GM12878 (cell line): ENCODE measurements around the gene FBXO21. TPM values are rescaled to one million over a fixed set of nuclear protein-coding genes. Genes with fewer than 3 reads are reported as not detected.

ENCODE experiments used
- ATAC-seq: fragments of 200-7000 bp; cut with Tn5 transposase; 3 replicates; pipeline ENCODE4 v1.9.1; 2020; ENCODE audit warnings: mild to moderate bottlenecking, moderate library complexity
- BruUV-seq: library from RNA; stranded (reverse); fragments of 400-500 nt; replicated peaks from 2 replicates; lab custom pipeline; 2021; lab: Mats Ljungman, UMichigan
- CTCF ChIA-PET: fragments of 300-600 bp; sonication (Branson Sonifier 250); formaldehyde crosslinking; extraction: SDS; loops from one replicate; lab custom pipeline; 2021; ENCODE audit warnings: inconsistent platforms; lab: Yijun Ruan, JAX
- POLR2A ChIA-PET: fragments of 350-600 bp; formaldehyde crosslinking; extraction: SDS; loops from one replicate; lab custom pipeline; 2021; ENCODE audit warnings: inconsistent platforms; lab: Charles Lee
- RAD21 ChIA-PET: fragments of 300-600 bp; sonication (Branson Sonifier 250); formaldehyde crosslinking; loops from one replicate; lab custom pipeline; 2023; ENCODE audit warnings: antibody characterized with exemption; ENCODE audit not compliant: unreplicated experiment; lab: Charles Lee
- SMC1A ChIA-PET: fragments of 300-600 bp; sonication (Branson Sonifier 250); formaldehyde crosslinking; loops from one replicate; lab custom pipeline; 2023; ENCODE audit not compliant: unreplicated experiment, uncharacterized antibody; lab: Charles Lee
- DNase-seq: peaks from one replicate; pipeline ENCODE4 v3.0.0-alpha.2; 2011; ENCODE audit warnings: low read depth, low spot score
- FAIRE-seq: peaks from 3 replicates; lab custom pipeline; 2011; peaks lifted over from hg19 to GRCh38; lab: Jason Lieb, UNC
- H2AFZ ChIP-seq: 2 replicates; pipeline ENCODE4 v1.6.0; 2011; ENCODE audit warnings: low read depth, low read length, control low read depth; ENCODE audit not compliant: control insufficient read depth
- H3K27ac ChIP-seq: 2 replicates; pipeline ENCODE4 v1.5.1; 2011; ENCODE audit warnings: control low read depth; ENCODE audit not compliant: control insufficient read depth, insufficient read depth
- H3K27me3 ChIP-seq, 2 experiments: replicated peaks in 1 of 2; 2 replicates each; pipeline versions ENCODE4 v1.6.0 to v1.6.1; 2011; ENCODE audit warnings: low read length in 1 of 2; ENCODE audit not compliant: control insufficient read depth in 2 of 2, insufficient read depth in 2 of 2
- H3K36me3 ChIP-seq, 2 experiments: 2 replicates each; pipeline ENCODE4 v1.5.1; 2011; ENCODE audit warnings: low read length in 1 of 2; ENCODE audit not compliant: control insufficient read depth in 2 of 2, insufficient read depth in 2 of 2
- H3K4me1 ChIP-seq: 2 replicates; pipeline ENCODE4 v1.6.1; 2011; ENCODE audit warnings: mild to moderate bottlenecking, low read length, moderate library complexity, mixed read lengths; ENCODE audit not compliant: control insufficient read depth, insufficient read depth
- H3K4me2 ChIP-seq: 2 replicates; pipeline ENCODE4 v1.6.0; 2011; ENCODE audit warnings: control low read depth; ENCODE audit not compliant: control insufficient read depth, insufficient read depth
- H3K4me3 ChIP-seq: fragments of 200-600 bp; sonication (generic); 2 replicates; pipeline ENCODE4 v1.5.1; 2016
- H3K79me2 ChIP-seq: 2 replicates; pipeline ENCODE4 v1.6.0; 2011; ENCODE audit warnings: low read length; ENCODE audit not compliant: control insufficient read depth, insufficient read depth
- H3K9ac ChIP-seq: 2 replicates; pipeline ENCODE4 v1.8.0; 2011; ENCODE audit warnings: low read length, control low read depth, mixed read lengths; ENCODE audit not compliant: control insufficient read depth, insufficient read depth
- H3K9me3 ChIP-seq: replicated peaks from 3 replicates; pipeline ENCODE4 v1.5.1; 2011; ENCODE audit warnings: mild to moderate bottlenecking, low read length; ENCODE audit not compliant: control insufficient read depth, insufficient read depth
- H4K20me1 ChIP-seq: 2 replicates; pipeline ENCODE4 v1.6.0; 2011; ENCODE audit not compliant: control insufficient read depth, insufficient read depth
- ASH2L ChIP-seq: fragments of 300-600, 200-600 bp; sonication (generic); IDR thresholded peaks from 2 replicates; pipeline ENCODE4 v1.6.1; 2017; ENCODE audit warnings: low read depth, mild to moderate bottlenecking, borderline replicate concordance
- BCL3 ChIP-seq: IDR thresholded peaks from 2 replicates; pipeline ENCODE4 v1.6.1; 2011; ENCODE audit warnings: borderline replicate concordance, low read depth, mild to moderate bottlenecking, moderate library complexity, low read length; ENCODE audit not compliant: insufficient read depth, poor library complexity, severe bottlenecking
- BHLHE40 ChIP-seq, 2 experiments: fragments of 450-650 bp in 1 of 2; IDR thresholded peaks; 2 replicates each; pipeline ENCODE4 v1.6.1; 2011 to 2017; ENCODE audit warnings: low read depth in 2 of 2, borderline replicate concordance in 1 of 2, improper control_type of control experiment in 1 of 2, low read length in 1 of 2, mild to moderate bottlenecking in 1 of 2
- ELK1 ChIP-seq: IDR thresholded peaks from 2 replicates; pipeline ENCODE4 v1.6.1; 2012; ENCODE audit warnings: low read depth, low read length, improper control_type of control experiment
- EP300 ChIP-seq, 2 experiments: fragments of 150-350 bp in 1 of 2; IDR thresholded peaks; 2 replicates each; pipeline ENCODE4 v1.6.1; 2011 to 2012; ENCODE audit warnings: low read depth in 2 of 2, low read length in 2 of 2, borderline replicate concordance in 1 of 2, improper control_type of control experiment in 1 of 2, inconsistent platforms in 1 of 2; ENCODE audit not compliant: control insufficient read depth in 1 of 2
- MEF2B ChIP-seq: fragments of 450-650 bp; IDR thresholded peaks from 2 replicates; pipeline ENCODE4 v1.6.1; 2018; ENCODE audit warnings: mild to moderate bottlenecking, moderate library complexity; ENCODE audit not compliant: partially characterized antibody, poor library complexity, severe bottlenecking
- NR2F1 ChIP-seq: fragments of 450-650 bp; conservative IDR thresholded peaks from 2 replicates; pipeline ENCODE4 v1.6.1; 2017; ENCODE audit warnings: mild to moderate bottlenecking
- PAX5 ChIP-seq: IDR thresholded peaks from 2 replicates; pipeline ENCODE4 v1.6.1; 2011; ENCODE audit warnings: low read depth, low read length, borderline replicate concordance
- POU2F2 ChIP-seq: IDR thresholded peaks from 3 replicates; pipeline ENCODE4 v1.6.1; 2011; ENCODE audit warnings: low read depth, mild to moderate bottlenecking, low read length, borderline replicate concordance
- WGBS: methylation state at CpG from one replicate; pipeline ENCODE4 v1.1.6; 2016; ENCODE audit warnings: low lambda C conversion rate; ENCODE audit not compliant: insufficient replicate concordance, insufficient coverage; ENCODE audit errors: missing lambda C conversion rate; 5-methylcytosine and 5-hydroxymethylcytosine counted together
- in situ Hi-C: fragments of 300-500 bp; cut with MboI; formaldehyde crosslinking; loops from 9 replicates; pipeline ENCODE4 v1.14.3; 2018; ENCODE audit warnings: mixed read lengths
- intact Hi-C: fragments of 100-400 bp; cut with micrococcal nuclease; formaldehyde crosslinking; loops from one replicate; pipeline ENCODE4 v1.14.2; 2022; ENCODE audit not compliant: unreplicated experiment
- polyA plus RNA-seq, 11 experiments: library from polyadenylated mRNA; depleted of rRNA in 4 of 11; unstranded in 6 of 11; stranded (reverse) in 5 of 11; fragments of >200 nt; fragmentation: Nextera tagmentation in 4 of 11; fragmentation: Illumina TruSeq in 1 of 11; extraction: Ambion mirVana in 4 of 11; extraction: Trizol in 1 of 11; gene quantifications; 1 replicate in 1 of 11; 2 replicates in 10 of 11; pipeline versions ENCODE4 v1.2.1 to v1.2.3, GENCODE V29; 2011 to 2016; ENCODE audit warnings: inconsistent platforms in 2 of 11, missing spikeins in 2 of 11, low read depth in 1 of 11
- total RNA-seq, 4 experiments: library from RNA; depleted of rRNA in 3 of 4; stranded (reverse); fragments of >200 nt in 3 of 4; fragmentation: Illumina TruSeq in 1 of 4; extraction: Trizol in 1 of 4; gene quantifications; 2 replicates each; pipeline versions ENCODE4 v1.2.1 to v1.2.3, GENCODE V29; 2013 to 2021

FBXO21 gene
- total and polyA plus RNA-seq, 10 of the 15 experiments (the other 5 are each of a cell fraction or from before 2014, with no cell fraction given): 5.5 to 32.6 (median 18.9) TPM

GRCh38 chr12:117093918-117094630, 96.2 kb downstream of the FBXO21 start:
- Histone ChIP-seq H3K79me2 (peaks cover 3% of the 10 kb centered on the region), H3K9ac (no peak overlapping the region), H3K4me1 (no peaks in the 10 kb centered on the region), H3K9me3 (peaks cover under 1% of the 10 kb centered on the region; the same call in 2 of the 3 replicates), H3K36me3 (no peaks in the 10 kb centered on the region; a peak in 1 of 4 replicates), H2AFZ (no peak overlapping the region), H3K4me2 (no peak overlapping the region), H3K27me3 (peaks cover 0 to 5% of the 10 kb centered on the region in 2 experiments; a peak in 1 of 4 replicates), H4K20me1 (peaks cover 2% of the 10 kb centered on the region; the same call in 1 of the 2 replicates), H3K4me3 (no peak overlapping the region), H3K27ac (no peak overlapping the region)
- ATAC-seq (no peak), DNase-seq (no peak), FAIRE-seq (no peak)
- POLR2A ChIA-PET: interaction anchor here (0.6 to 0.7 kb wide), 2 partner anchors 19 to 364 kb away, joined by 3 to 5 read pairs; no protein-coding TSS in a partner anchor
- CTCF ChIA-PET: interaction anchor here (1.3 kb wide), 1 partner anchor 25 kb away, joined by 4 read pairs; no protein-coding TSS in a partner anchor
- 81% methylated on average over 18 of the region's 18 CpGs for WGBS
- no TSS peak for BruUV-seq
- in situ Hi-C loops (no loop called here), intact Hi-C loops (no loop called here)
- RAD21 ChIA-PET: interaction anchor here (1.6 kb wide), 1 partner anchor 70 kb away, joined by 4 read pairs; no protein-coding TSS in a partner anchor
- TF ChIP-seq PAX5 (no peak), ASH2L (no peak), EP300 (IDR thresholded peaks at IDR 0.05; ENCODE audit: borderline replicate concordance in 1 of 2, control insufficient read depth in 1 of 2, low read depth in 2 of 2, low read length in 2 of 2) (no peak), MEF2B (no peak), BHLHE40 (IDR thresholded peaks at IDR 0.05; ENCODE audit: borderline replicate concordance in 1 of 2, low read depth in 2 of 2, low read length in 1 of 2) (no peak), NR2F1 (no peak), BCL3 (no peak), POU2F2 (no peak), ELK1 (no peak)
- SMC1A ChIA-PET: no interaction called here
